ENCODE results near the gene GLIPR2.
"Not testable (repeated sequence)": the region's sequence is repeated elsewhere in the genome, so short reads cannot be mapped to it uniquely, and the experiment has no call there.

The GLIPR2 gene

GRCh38 chr9:36143245-36143641 is 6.7 kb downstream of the GLIPR2 start:
- DNase-seq: no peak

- DNase-seq: no peak
Observed at GRCh38 chr9:36144309-36145232, 8.0 kb downstream of the GLIPR2 start.

DNA sequence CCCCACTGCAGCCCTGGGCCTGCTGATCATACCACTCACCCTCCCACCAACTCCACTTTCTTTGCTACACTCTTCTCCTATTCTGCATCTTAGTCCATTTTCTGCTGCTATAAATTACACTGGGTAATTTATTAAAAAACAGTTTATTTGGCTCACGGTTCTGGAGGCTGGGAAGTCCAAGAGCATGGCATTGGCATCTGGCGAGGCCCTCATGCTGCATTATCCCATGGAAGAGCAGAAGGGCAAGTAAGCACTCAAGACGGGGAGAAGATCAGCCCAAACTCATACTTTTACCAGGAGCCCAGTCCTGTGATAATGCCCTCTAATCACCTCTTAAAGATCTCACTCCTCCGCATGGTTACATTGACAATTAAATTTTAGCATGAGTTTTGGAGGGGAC is 9.4 kb downstream of the GLIPR2 start:
- DNase-seq: no peak

GRCh38 chr9:36146651-36147050 is 10.1 kb downstream of the GLIPR2 start:
- no peak for DNase-seq

- no peak for DNase-seq
Observed at GRCh38 chr9:36147441-36148175, 11.1 kb downstream of the GLIPR2 start.

- peak; percentile 47 to 99 (median 89) for DNase-seq
Observed at GRCh38 chr9:36148311-36149051, 11.9 kb downstream of the GLIPR2 start.

DNA sequence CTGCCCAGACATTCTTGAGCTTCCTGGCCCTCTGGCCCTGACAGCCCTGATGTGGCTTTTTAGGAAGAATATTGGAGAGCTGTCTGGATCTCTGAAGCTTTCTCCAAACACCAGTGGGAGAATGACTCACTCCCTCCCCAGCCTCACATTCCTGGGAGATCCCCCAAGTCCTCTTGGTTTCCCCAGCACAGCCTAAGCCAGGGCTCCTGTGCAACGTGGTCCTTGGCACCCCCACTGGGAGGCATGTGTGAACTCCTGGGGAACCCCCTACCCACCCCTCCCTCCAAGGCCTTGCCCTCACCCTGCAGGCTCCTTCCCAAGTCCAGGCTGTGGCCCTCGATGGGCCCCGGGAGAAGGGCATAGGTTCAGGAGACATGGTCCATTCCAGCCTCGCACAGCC is 12.7 kb downstream of the GLIPR2 start:
- peak in 5 of 51 donors; percentile 11 to 61 (median 37) for DNase-seq

- DNase-seq: peak in 2 of 51 donors; percentile 13 to 39
Observed at GRCh38 chr9:36150574-36151315, 14.2 kb downstream of the GLIPR2 start.

DNA sequence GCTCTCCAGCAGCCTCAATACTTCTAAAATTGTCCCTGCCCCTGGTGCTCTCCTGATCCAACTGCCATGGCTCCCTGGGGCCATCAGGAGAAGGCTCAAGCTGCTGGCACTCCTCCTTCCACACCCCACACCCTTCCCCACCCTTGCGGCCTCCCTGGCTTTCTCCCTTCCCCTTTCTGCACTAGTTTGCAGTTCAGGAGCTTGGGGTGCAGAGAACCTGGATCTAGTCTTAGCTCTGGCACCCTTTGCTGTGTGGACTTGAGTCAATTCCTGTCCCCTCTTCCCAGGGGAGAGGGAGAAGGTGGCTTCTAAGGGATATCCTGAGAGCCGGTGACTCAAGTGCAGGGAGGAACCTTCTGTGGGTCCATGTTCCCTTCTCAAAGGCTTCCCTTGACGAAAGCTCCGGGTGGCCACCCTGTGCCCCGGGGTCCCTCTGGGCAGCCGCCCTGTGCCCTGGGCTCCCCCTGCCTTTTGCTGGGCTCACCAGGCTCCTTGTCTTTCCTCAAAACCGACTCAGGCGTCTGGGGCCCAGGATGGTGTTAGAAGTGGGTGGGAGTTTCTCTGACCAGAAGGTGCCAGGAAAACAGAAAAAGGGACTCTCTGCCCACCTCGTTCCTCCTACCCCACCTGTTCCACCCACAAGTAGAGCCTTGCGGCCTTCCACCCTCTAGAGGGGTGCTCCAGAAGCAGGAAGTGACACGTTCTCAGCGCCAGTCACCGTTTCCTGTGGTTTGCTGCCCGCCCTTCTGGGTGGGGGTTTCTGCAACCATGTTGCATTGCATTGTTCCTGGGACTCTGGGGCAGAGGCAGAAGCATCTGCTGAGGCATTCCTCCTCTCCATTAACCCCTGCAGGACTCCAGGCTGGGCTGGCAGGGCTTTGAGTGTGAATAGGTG is 15.0 kb downstream of the GLIPR2 start:
- DNase-seq: peak in 6 of 51 donors; percentile 16 to 31 (median 20)

- DNase-seq: no peak
Observed at GRCh38 chr9:36152741-36153438, 16.4 kb downstream of the GLIPR2 start.

GRCh38 chr9:36153746-36154145 is 17.2 kb downstream of the GLIPR2 start:
- no peak for DNase-seq

DNA sequence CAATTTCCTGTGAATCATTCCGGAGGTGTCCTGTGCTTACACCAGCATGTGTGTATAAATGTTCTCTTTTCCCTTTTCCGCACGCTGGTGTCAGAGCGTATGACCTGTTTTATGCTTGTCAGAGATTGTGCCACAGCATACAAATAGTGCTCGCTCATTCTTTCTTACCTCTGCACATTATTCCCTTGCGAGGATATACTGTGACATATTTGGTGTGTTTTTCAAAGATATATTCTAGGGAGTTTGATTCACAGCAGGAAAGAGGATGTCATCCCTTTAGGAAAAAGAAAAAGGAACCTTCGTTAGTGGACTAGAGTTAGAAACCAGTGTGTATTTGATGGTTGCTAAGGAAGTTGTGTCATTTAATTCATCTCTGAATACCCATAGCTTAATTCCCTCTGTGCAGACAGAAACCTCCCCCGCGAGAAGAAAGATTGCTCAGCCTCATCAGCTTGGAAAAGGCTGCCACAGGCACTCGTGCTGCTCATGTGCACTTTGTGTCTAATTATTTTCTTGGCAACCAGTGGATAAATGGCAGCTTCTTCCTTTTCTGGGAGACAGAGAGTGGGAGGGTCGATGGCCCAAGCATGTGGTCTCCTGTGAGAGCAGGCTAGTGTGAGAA is 17.9 kb downstream of the GLIPR2 start:
- peak in 22 of 51 donors; percentile 10 to 79 (median 31) for DNase-seq

- DNase-seq: no peak
Observed at GRCh38 chr9:36156116-36156515, 19.6 kb downstream of the GLIPR2 start.

GRCh38 chr9:36158122-36158521 is 21.6 kb downstream of the GLIPR2 start:
- DNase-seq: no peak

DNA sequence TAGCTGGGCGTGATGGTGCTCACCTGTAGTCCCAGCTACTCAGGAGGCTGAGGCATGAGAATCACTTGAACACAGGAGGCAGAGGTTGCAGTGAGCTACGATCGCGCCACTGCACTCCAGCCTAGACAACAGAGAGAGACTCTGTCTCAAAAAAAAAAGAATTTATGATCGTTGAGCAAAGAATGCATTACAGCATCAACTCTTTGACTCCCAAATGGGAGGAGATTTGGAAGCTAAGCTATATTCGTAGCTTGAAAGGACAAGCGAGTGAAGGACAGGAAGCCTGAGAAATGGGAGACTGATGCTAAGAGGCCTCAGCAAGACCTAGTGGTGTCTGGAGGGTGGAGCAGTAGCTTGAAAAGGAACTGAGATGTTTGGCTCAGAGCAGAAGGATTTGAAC is 22.4 kb downstream of the GLIPR2 start:
- no peak for DNase-seq

GRCh38 chr9:36159509-36159908 is 23.0 kb downstream of the GLIPR2 start:
- not testable (repeated sequence) for DNase-seq

DNA sequence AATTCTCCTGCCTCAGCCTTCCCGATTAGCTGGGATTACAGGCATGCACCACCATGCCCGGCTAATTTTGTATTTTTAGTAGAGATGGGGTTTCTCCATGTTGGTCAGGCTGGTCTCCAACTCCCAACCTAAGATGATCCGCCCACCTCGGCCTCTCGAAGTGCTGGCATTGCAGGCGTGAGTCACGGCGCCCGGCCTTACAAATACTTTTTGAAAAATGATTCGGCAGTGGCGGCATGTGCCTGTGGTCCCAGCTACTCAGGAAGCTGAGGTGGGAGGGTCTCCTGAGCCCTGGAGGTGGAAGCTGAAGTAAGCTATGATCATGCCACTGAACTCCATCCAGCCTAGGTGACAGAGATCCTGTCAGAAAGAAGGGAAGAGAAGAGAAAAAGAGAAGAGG is 23.6 kb downstream of the GLIPR2 start:
- DNase-seq: not testable (repeated sequence)

DNA sequence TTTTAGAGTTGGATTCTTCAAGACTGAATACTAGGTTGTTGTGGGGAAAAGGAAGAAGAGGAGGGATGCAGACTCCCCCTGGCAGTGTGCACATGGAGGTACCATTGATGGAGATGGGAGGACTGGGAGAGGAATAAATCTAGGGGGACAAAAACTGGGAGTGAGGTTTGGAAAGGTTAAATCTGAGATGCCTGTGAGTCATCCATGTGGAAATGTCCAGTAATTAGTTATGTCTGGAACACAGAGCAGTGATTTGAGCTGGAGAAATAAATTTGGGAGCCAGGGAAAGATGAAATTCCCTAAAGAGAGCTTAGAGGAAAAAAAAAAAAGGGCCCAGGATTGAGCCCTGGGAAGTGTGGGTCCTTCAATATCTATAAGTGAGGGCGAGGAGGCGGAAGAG is 24.7 kb downstream of the GLIPR2 start:
- no peak for DNase-seq

- no peak for DNase-seq
Observed at GRCh38 chr9:36162211-36162738, 25.7 kb downstream of the GLIPR2 start.
